ENCODE results near the gene TEX2. TPM values are rescaled to one million over a fixed set of nuclear protein-coding genes. Genes with fewer than 3 reads are reported as not detected.

Gene TEX2
- total RNA-seq, 4 donors from 2014 or later, result 29.9 to 59.2 (median 39.9) TPM

GRCh38 chr17:64232466-64233262, 30.4 kb downstream of the TEX2 start:
- 94 to 95% methylated on average over 2 of the region's 2 CpGs for WGBS, 2 donors
- H3K4me3 ChIP-seq (ENCODE audit: low read depth, poor library complexity, severe bottlenecking), result no peak overlapping the region
- DNase-seq (ENCODE audit: low spot score in 2 of 2), result no peak
- no peak for TF ChIP-seq POLR2A (IDR thresholded peaks at IDR 0.05)
- TF ChIP-seq, protein P1, sequence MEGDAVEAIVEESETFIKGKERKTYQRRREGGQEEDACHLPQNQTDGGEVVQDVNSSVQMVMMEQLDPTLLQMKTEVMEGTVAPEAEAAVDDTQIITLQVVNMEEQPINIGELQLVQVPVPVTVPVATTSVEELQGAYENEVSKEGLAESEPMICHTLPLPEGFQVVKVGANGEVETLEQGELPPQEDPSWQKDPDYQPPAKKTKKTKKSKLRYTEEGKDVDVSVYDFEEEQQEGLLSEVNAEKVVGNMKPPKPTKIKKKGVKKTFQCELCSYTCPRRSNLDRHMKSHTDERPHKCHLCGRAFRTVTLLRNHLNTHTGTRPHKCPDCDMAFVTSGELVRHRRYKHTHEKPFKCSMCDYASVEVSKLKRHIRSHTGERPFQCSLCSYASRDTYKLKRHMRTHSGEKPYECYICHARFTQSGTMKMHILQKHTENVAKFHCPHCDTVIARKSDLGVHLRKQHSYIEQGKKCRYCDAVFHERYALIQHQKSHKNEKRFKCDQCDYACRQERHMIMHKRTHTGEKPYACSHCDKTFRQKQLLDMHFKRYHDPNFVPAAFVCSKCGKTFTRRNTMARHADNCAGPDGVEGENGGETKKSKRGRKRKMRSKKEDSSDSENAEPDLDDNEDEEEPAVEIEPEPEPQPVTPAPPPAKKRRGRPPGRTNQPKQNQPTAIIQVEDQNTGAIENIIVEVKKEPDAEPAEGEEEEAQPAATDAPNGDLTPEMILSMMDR (IDR thresholded peaks at IDR 0.05), result no peak
- intact Hi-C loops (cut with DNase I; ENCODE audit: low total_unique reads), result no loop called here

GRCh38 chr17:64231567-64232141, 31.4 kb downstream of the TEX2 start:
- TF ChIP-seq, protein P1 (IDR thresholded peaks at IDR 0.05), result no peak
- no peak for TF ChIP-seq POLR2A (IDR thresholded peaks at IDR 0.05)
- intact Hi-C loops (cut with DNase I; ENCODE audit: low total_unique reads), result no loop called here
- H3K4me3 ChIP-seq (ENCODE audit: low read depth, poor library complexity, severe bottlenecking), result no peak overlapping the region
- no peak for DNase-seq (ENCODE audit: low spot score in 2 of 2)
- WGBS, 2 donors, result 74 to 83% methylated on average over 6 of the region's 6 CpGs

- H3K4me3 ChIP-seq (ENCODE audit: low read depth, poor library complexity, severe bottlenecking), result no peak overlapping the region
- TF ChIP-seq POLR2A (IDR thresholded peaks at IDR 0.05), result no peak
- TF ChIP-seq, protein P1 (IDR thresholded peaks at IDR 0.05), result no peak
- intact Hi-C loops (cut with DNase I; ENCODE audit: low total_unique reads), result no loop called here
- WGBS, 2 donors, result 30 to 67% methylated on average over 1 of the region's 1 CpG
- DNase-seq (ENCODE audit: low spot score in 2 of 2), result no peak
Measured at GRCh38 chr17:64230791-64231408, 32.2 kb downstream of the TEX2 start.

GRCh38 chr17:64229815-64230728, 33.0 kb downstream of the TEX2 start:
- H3K4me3 ChIP-seq (ENCODE audit: low read depth, poor library complexity, severe bottlenecking), result no peak overlapping the region
- WGBS, 2 donors, result 61 to 63% methylated on average over 8 of the region's 8 CpGs
- TF ChIP-seq, protein P1 (IDR thresholded peaks at IDR 0.05), result no peak
- TF ChIP-seq POLR2A (IDR thresholded peaks at IDR 0.05), result no peak
- intact Hi-C loops (cut with DNase I; ENCODE audit: low total_unique reads), result no loop called here
- no peak for DNase-seq (ENCODE audit: low spot score in 2 of 2)

DNA sequence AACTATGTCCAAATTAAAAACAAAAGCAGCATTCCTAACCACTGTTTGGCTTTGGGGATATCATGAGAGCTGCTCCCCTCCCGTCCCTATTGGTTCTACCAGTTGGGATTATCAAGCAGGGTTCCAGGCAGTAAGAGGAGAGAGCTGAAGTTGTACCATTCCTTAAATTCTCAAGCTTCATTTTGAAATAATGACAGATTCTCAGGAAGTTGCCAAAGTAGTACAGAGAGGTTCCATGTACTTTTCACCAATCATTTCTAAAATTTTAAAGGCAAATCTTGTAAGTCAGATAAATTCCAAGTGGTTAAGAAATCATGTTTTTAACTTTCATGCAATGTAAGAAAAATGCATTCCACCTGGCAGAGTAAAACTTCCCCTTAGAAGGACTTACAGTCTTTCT, 36.9 kb downstream of the TEX2 start:
- WGBS, 2 donors, result 86 to 91% methylated on average over 1 of the region's 1 CpG
- H3K4me3 ChIP-seq (ENCODE audit: low read depth, poor library complexity, severe bottlenecking), result no peak overlapping the region
- DNase-seq (ENCODE audit: low spot score in 2 of 2), result no peak
- intact Hi-C loops (cut with DNase I; ENCODE audit: low total_unique reads), result no loop called here
- no peak for TF ChIP-seq POLR2A (IDR thresholded peaks at IDR 0.05)
- TF ChIP-seq, protein P1 (IDR thresholded peaks at IDR 0.05), result no peak
